Right kidney (tissue), 1 donor: ENCODE results near the gene SLCO3A1.
"Not testable (repeated sequence)": the region's sequence is repeated elsewhere in the genome, so short reads cannot be mapped to it uniquely, and the experiment has no call there.

ENCODE experiments used
- DNase-seq: peaks from one replicate; pipeline ENCODE4 v3.0.0-alpha.2; 2016

Gene SLCO3A1

GRCh38 chr15:92037491-92037890 is 184.0 kb downstream of the SLCO3A1 start:
- DNase-seq = no peak

GRCh38 chr15:92040350-92040749 is 186.8 kb downstream of the SLCO3A1 start:
- DNase-seq = no peak

GRCh38 chr15:92041371-92041770 is 187.9 kb downstream of the SLCO3A1 start:
- no peak for DNase-seq

- DNase-seq = no peak
Observed at GRCh38 chr15:92043283-92043682, 189.8 kb downstream of the SLCO3A1 start.

GRCh38 chr15:92044203-92044909 is 190.8 kb downstream of the SLCO3A1 start:
- DNase-seq = no peak

- no peak for DNase-seq
Observed at GRCh38 chr15:92047900-92048299, 194.4 kb downstream of the SLCO3A1 start.

GRCh38 chr15:92048739-92049138 is 195.2 kb downstream of the SLCO3A1 start:
- no peak for DNase-seq

- DNase-seq = no peak
Observed at GRCh38 chr15:92049290-92049989, 195.9 kb downstream of the SLCO3A1 start.

GRCh38 chr15:92050220-92050898 is 196.9 kb downstream of the SLCO3A1 start:
- DNase-seq = no peak

- no peak for DNase-seq
Observed at GRCh38 chr15:92051716-92052115, 198.2 kb downstream of the SLCO3A1 start.

GRCh38 chr15:92053753-92054316 is 200.3 kb downstream of the SLCO3A1 start:
- no peak for DNase-seq

- no peak for DNase-seq
Observed at GRCh38 chr15:92056875-92057274, 203.4 kb downstream of the SLCO3A1 start.

- DNase-seq = no peak
Observed at GRCh38 chr15:92059036-92059970, 205.8 kb downstream of the SLCO3A1 start.

- DNase-seq = not testable (repeated sequence)
Observed at GRCh38 chr15:92059971-92060311, 206.4 kb downstream of the SLCO3A1 start.

GRCh38 chr15:92061511-92062195 is 208.1 kb downstream of the SLCO3A1 start:
- DNase-seq = no peak

GRCh38 chr15:92062505-92062904 is 209.0 kb downstream of the SLCO3A1 start:
- no peak for DNase-seq

GRCh38 chr15:92068121-92068520 is 214.6 kb downstream of the SLCO3A1 start:
- DNase-seq = no peak

- DNase-seq = no peak
Observed at GRCh38 chr15:92069308-92070250, 216.1 kb downstream of the SLCO3A1 start.

- not testable (repeated sequence) for DNase-seq
Observed at GRCh38 chr15:92070251-92070650, 216.7 kb downstream of the SLCO3A1 start.

GRCh38 chr15:92071045-92071634 is 217.6 kb downstream of the SLCO3A1 start:
- DNase-seq = no peak
